ENCODE measurements around the gene FADS2. TPM values are rescaled to one million over a fixed set of nuclear protein-coding genes. Genes with fewer than 3 reads are reported as not detected.

The FADS2 gene
- total RNA-seq, 2 experiments from 2014 or later = 0.08 to 0.33 TPM

DNA sequence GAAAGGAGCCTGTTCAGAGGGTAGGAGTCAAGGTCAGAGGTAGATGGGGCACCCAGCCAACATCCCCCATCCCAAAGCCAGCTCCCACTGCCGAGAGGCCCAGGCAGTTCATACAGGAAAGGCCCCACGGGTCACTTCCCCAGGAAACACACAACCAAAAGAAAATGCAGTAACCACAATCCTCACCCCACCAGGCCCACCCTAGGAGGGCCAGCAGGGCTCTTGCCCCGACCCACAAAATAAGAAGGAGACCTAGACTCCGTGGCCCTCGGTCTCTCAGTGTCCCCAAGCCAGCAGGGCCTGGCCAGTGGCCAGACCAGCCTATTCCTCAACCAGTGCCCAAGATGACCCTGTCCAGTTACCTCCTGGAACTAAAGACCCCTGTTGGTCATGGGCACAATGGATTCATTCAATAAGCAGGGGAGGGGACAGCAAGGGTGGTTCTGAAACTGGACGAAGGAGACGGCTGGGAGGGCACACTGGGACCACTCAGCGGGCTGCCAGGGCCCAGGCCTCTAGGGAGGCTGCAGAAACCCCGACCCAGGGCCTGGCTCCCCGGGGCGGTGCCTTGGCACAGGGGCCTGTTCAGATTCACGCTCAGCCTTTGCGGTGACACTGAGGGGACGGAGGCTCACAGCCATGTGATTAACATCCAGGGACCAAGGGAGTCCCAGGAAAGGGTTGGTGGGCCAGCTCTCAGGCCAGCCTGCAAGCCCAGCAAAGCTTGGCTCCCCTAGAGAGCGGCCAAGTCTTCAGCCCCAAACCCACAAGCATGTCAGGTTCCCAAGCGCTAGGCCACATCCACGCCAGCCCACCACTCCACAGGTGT lies 83.8 kb downstream of the FADS2 start:
- Histone ChIP-seq H3K27ac (ENCODE audit: low read depth in 1 of 2, low read length in 2 of 2) (no peak overlapping the region), H3K27me3 (ENCODE audit: control insufficient read depth in 1 of 2, insufficient read depth in 2 of 2, low read length in 2 of 2) (peaks cover 11% of the 10 kb centered on the region in 2 experiments), H3K4me1 (ENCODE audit: insufficient read depth, low read length) (peaks cover 7% of the 10 kb centered on the region), H3K4me3 (ENCODE audit: low read length) (no peak overlapping the region), H3K36me3 (ENCODE audit: insufficient read depth, low read length) (no peaks in the 10 kb centered on the region), H3K9me3 (ENCODE audit: control insufficient read depth in 1 of 2, insufficient read depth in 1 of 2, low read length in 2 of 2) (peaks cover 0 to 7% of the 10 kb centered on the region in 2 experiments)
- intact Hi-C loops (cut with DNase I, micrococcal nuclease) = no loop called here
- ATAC-seq (ENCODE audit: poor library complexity) (no peak), DNase-seq (no peak)
- no peak overlapping the region for H3K27ac Mint-ChIP-seq
- H3K27me3 Mint-ChIP-seq = peaks cover 54% of the 10 kb centered on the region
- ChIA-PET POLR2A (no interaction called here), CTCF (interaction anchor here (0.5 kb wide), 1 partner anchor 17 kb away, joined by 3 read pairs; no protein-coding TSS in a partner anchor)
- H3K4me1 Mint-ChIP-seq (ENCODE audit: low read depth) = peaks cover 4% of the 10 kb centered on the region
- no peaks in the 10 kb centered on the region for H3K36me3 Mint-ChIP-seq (ENCODE audit: low read depth)
- H3K4me3 Mint-ChIP-seq = no peak overlapping the region
- no peak for TF ChIP-seq CTCF (IDR thresholded peaks at IDR 0.05)
- H3K9me3 Mint-ChIP-seq = no peaks in the 10 kb centered on the region

- peaks cover 4% of the 10 kb centered on the region for H3K4me1 Mint-ChIP-seq (ENCODE audit: low read depth)
- no peaks in the 10 kb centered on the region for H3K9me3 Mint-ChIP-seq
- CTCF ChIA-PET = no interaction called here
- TF ChIP-seq CTCF (IDR thresholded peaks at IDR 0.05) = no peak
- POLR2A ChIA-PET = no interaction called here
- no peak for ATAC-seq (ENCODE audit: poor library complexity)
- Histone ChIP-seq H3K27me3 (ENCODE audit: control insufficient read depth in 1 of 2, insufficient read depth in 2 of 2, low read length in 2 of 2) (peaks cover 11 to 13% of the 10 kb centered on the region in 2 experiments), H3K9me3 (ENCODE audit: control insufficient read depth in 1 of 2, insufficient read depth in 1 of 2, low read length in 2 of 2) (peaks cover 0 to 7% of the 10 kb centered on the region in 2 experiments), H3K4me1 (ENCODE audit: insufficient read depth, low read length) (peaks cover 8% of the 10 kb centered on the region), H3K27ac (ENCODE audit: low read depth in 1 of 2, low read length in 2 of 2) (no peak overlapping the region), H3K4me3 (ENCODE audit: low read length) (no peak overlapping the region), H3K36me3 (ENCODE audit: insufficient read depth, low read length) (no peaks in the 10 kb centered on the region)
- peaks cover 56% of the 10 kb centered on the region for H3K27me3 Mint-ChIP-seq
- intact Hi-C loops (cut with DNase I, micrococcal nuclease) = no loop called here
- no peak overlapping the region for H3K4me3 Mint-ChIP-seq
- DNase-seq = peak in 3 of 14 experiments; percentile 19 to 60 (median 58)
- H3K27ac Mint-ChIP-seq = no peak overlapping the region
- no peaks in the 10 kb centered on the region for H3K36me3 Mint-ChIP-seq (ENCODE audit: low read depth)
Measured at GRCh38 chr11:61912530-61912898, 84.4 kb downstream of the FADS2 start.

GRCh38 chr11:61912991-61913698 lies 85.0 kb downstream of the FADS2 start:
- H3K27ac ChIP-seq (ENCODE audit: low read depth in 1 of 2, low read length in 2 of 2) = no peak overlapping the region
- intact Hi-C loops (cut with DNase I, micrococcal nuclease) = no loop called here
- POLR2A ChIA-PET = no interaction called here
- H3K36me3 Mint-ChIP-seq (ENCODE audit: low read depth) = no peaks in the 10 kb centered on the region
- ATAC-seq (ENCODE audit: poor library complexity) = no peak
- CTCF ChIA-PET = interaction anchor here (0.6 to 1.4 kb wide), 2 partner anchors 13 to 14 kb away, joined by 3 read pairs; no protein-coding TSS in a partner anchor
- H3K27me3 ChIP-seq (ENCODE audit: control insufficient read depth in 1 of 2, insufficient read depth in 2 of 2, low read length in 2 of 2) = peaks cover 16 to 19% of the 10 kb centered on the region in 2 experiments
- H3K4me3 Mint-ChIP-seq = no peak overlapping the region
- H3K4me3 ChIP-seq (ENCODE audit: low read length) = no peak overlapping the region
- H3K9me3 Mint-ChIP-seq = no peaks in the 10 kb centered on the region
- no peak for TF ChIP-seq CTCF (IDR thresholded peaks at IDR 0.05)
- peak in 1 of 14 experiments; percentile 24 for DNase-seq
- peaks cover 10% of the 10 kb centered on the region for H3K4me1 Mint-ChIP-seq (ENCODE audit: low read depth)
- peaks cover 62% of the 10 kb centered on the region for H3K27me3 Mint-ChIP-seq
- H3K9me3 ChIP-seq (ENCODE audit: control insufficient read depth in 1 of 2, insufficient read depth in 1 of 2, low read length in 2 of 2) = peaks cover 0 to 7% of the 10 kb centered on the region in 2 experiments
- H3K36me3 ChIP-seq (ENCODE audit: insufficient read depth, low read length) = no peaks in the 10 kb centered on the region
- no peak overlapping the region for H3K27ac Mint-ChIP-seq
- peaks cover 13% of the 10 kb centered on the region for H3K4me1 ChIP-seq (ENCODE audit: insufficient read depth, low read length)

Measured in CD4-positive, alpha-beta T cell (primary cell).